H1 (cell line): Measurements from ENCODE around the gene NTN1. TPM values are rescaled to one million over a fixed set of nuclear protein-coding genes. Genes with fewer than 3 reads are reported as not detected.

Experiments used
- CTCF ChIA-PET: fragments of 300-600 bp; sonication (Branson Sonifier 250); formaldehyde crosslinking; loops from one replicate; lab custom pipeline; 2021; ENCODE audit not compliant: partially characterized antibody; lab: Charles Lee
- POLR2A ChIA-PET: fragments of 300-600 bp; sonication (Branson Sonifier 250); formaldehyde crosslinking; loops from one replicate; lab custom pipeline; 2021; ENCODE audit warnings: inconsistent platforms; ENCODE audit not compliant: partially characterized antibody; lab: Charles Lee
- DNase-seq, 2 experiments: peaks; one replicate each; pipeline versions ENCODE4 v3.0.0 to v3.0.0-alpha.2; 2010 to 2022; ENCODE audit warnings: low spot score in 2 of 2, low read depth in 1 of 2, mixed read lengths in 1 of 2
- FAIRE-seq: peaks from 2 replicates; lab custom pipeline; 2011; peaks lifted over from hg19 to GRCh38; lab: Jason Lieb, UNC
- H2AFZ ChIP-seq: 2 replicates; pipeline ENCODE4 v1.8.1; 2012; ENCODE audit warnings: low read length, inconsistent platforms
- H2AK5ac ChIP-seq: 2 replicates; pipeline ENCODE4 v1.6.1; 2013; ENCODE audit warnings: low read depth, low read length
- H2BK120ac ChIP-seq: replicated peaks from 2 replicates; pipeline ENCODE3; 2013; ENCODE audit warnings: low read depth, low read length, inconsistent platforms
- H2BK12ac ChIP-seq: 2 replicates; pipeline ENCODE4 v1.6.1; 2013; ENCODE audit warnings: low read depth, low read length
- H2BK15ac ChIP-seq: 2 replicates; pipeline ENCODE4 v1.6.1; 2013; ENCODE audit warnings: low read length
- H2BK20ac ChIP-seq: 2 replicates; pipeline ENCODE4 v1.6.1; 2013; ENCODE audit warnings: low read length
- H2BK5ac ChIP-seq: 2 replicates; pipeline ENCODE4 v1.6.1; 2013; ENCODE audit warnings: low read depth, low read length
- H3K14ac ChIP-seq: 2 replicates; pipeline ENCODE4 v1.6.1; 2013; ENCODE audit warnings: inconsistent platforms; ENCODE audit not compliant: insufficient read length
- H3K18ac ChIP-seq: 2 replicates; pipeline ENCODE4 v1.6.1; 2013; ENCODE audit warnings: low read length; ENCODE audit errors: extremely low read depth
- H3K23ac ChIP-seq: 2 replicates; pipeline ENCODE4 v1.6.1; 2013; ENCODE audit warnings: inconsistent platforms; ENCODE audit not compliant: insufficient read length
- H3K23me2 ChIP-seq: 2 replicates; pipeline ENCODE4 v1.6.1; 2013; ENCODE audit warnings: low read depth, low read length
- H3K27ac ChIP-seq: 2 replicates; pipeline ENCODE4 v1.6.1; 2011; ENCODE audit warnings: low read depth, low read length, inconsistent platforms
- H3K27me3 ChIP-seq, 4 experiments: replicated peaks in 1 of 4; 1 replicate in 1 of 4; 2 replicates in 3 of 4; pipeline versions ENCODE4 v1.6.1 to v1.8.1; 2011 to 2013; ENCODE audit warnings: low read length in 3 of 4, mild to moderate bottlenecking in 3 of 4, inconsistent platforms in 2 of 4, mixed read lengths in 2 of 4, moderate library complexity in 1 of 4; ENCODE audit not compliant: control insufficient read depth in 3 of 4, insufficient read depth in 3 of 4; ENCODE audit errors: extremely low read depth in 1 of 4
- H3K36me3 ChIP-seq, 4 experiments: 2 replicates each; pipeline versions ENCODE4 v1.6.1 to v1.8.1; 2011 to 2013; ENCODE audit warnings: mild to moderate bottlenecking in 4 of 4, low read length in 3 of 4, moderate library complexity in 2 of 4, control low read depth in 1 of 4, inconsistent platforms in 1 of 4; ENCODE audit not compliant: insufficient read depth in 4 of 4, control insufficient read depth in 2 of 4
- H3K4ac ChIP-seq: replicated peaks from 2 replicates; pipeline ENCODE3; 2013; ENCODE audit warnings: low read length, low read depth, mixed read lengths, inconsistent platforms; ENCODE audit not compliant: insufficient read length
- H3K4me1 ChIP-seq, 4 experiments: replicated peaks in 1 of 4; 1 replicate in 1 of 4; 2 replicates in 3 of 4; pipeline versions ENCODE4 v1.6.1 to v1.8.1; 2011 to 2013; ENCODE audit warnings: low read length in 3 of 4, inconsistent platforms in 2 of 4, mixed read lengths in 1 of 4; ENCODE audit not compliant: insufficient read depth in 4 of 4, control insufficient read depth in 3 of 4
- H3K4me2 ChIP-seq, 2 experiments: 2 replicates each; pipeline versions ENCODE4 v1.6.1 to v1.8.1; 2011 to 2013; ENCODE audit warnings: low read depth in 2 of 2, low read length in 2 of 2, control low read depth in 1 of 2, inconsistent platforms in 1 of 2, mild to moderate bottlenecking in 1 of 2; ENCODE audit not compliant: insufficient read depth in 1 of 2
- H3K4me3 ChIP-seq, 4 experiments: fragments of 200-600, 300-600 bp in 1 of 4; sonication (generic), shearing (Covaris generic), sonication (Bioruptor Twin) in 1 of 4; 2 replicates each; pipeline versions ENCODE4 v1.5.1 to v1.8.1; 2011 to 2016; ENCODE audit warnings: low read length in 4 of 4, low read depth in 3 of 4, control low read depth in 2 of 4, inconsistent platforms in 2 of 4, mild to moderate bottlenecking in 2 of 4, mixed read lengths in 1 of 4, moderate library complexity in 1 of 4; ENCODE audit not compliant: insufficient read depth in 2 of 4; ENCODE audit errors: extremely low read depth in 1 of 4
- H3K56ac ChIP-seq: replicated peaks from 2 replicates; pipeline ENCODE3; 2013; ENCODE audit warnings: low read depth, mild to moderate bottlenecking, mixed read lengths, low read length, inconsistent platforms; ENCODE audit not compliant: insufficient read length
- H3K79me1 ChIP-seq: 2 replicates; pipeline ENCODE4 v1.6.1; 2013; ENCODE audit warnings: low read depth, low read length, control low read depth
- H3K79me2 ChIP-seq, 2 experiments: 2 replicates each; pipeline versions ENCODE4 v1.6.1 to v1.8.1; 2012 to 2013; ENCODE audit warnings: low read length in 2 of 2, mild to moderate bottlenecking in 2 of 2, inconsistent platforms in 1 of 2; ENCODE audit not compliant: insufficient read depth in 2 of 2, control insufficient read depth in 1 of 2
- H3K9ac ChIP-seq, 4 experiments: replicated peaks in 1 of 4; 1 replicate in 1 of 4; 2 replicates in 3 of 4; pipeline versions ENCODE4 v1.6.1 to v1.8.1; 2011 to 2013; ENCODE audit warnings: low read depth in 3 of 4, low read length in 3 of 4, control low read depth in 2 of 4, mild to moderate bottlenecking in 2 of 4, moderate library complexity in 2 of 4, inconsistent platforms in 1 of 4; ENCODE audit errors: extremely low read depth in 1 of 4
- H3K9me3 ChIP-seq, 2 experiments: 2 replicates each; pipeline versions ENCODE4 v1.6.1 to v1.8.1; 2012 to 2013; ENCODE audit warnings: mild to moderate bottlenecking in 2 of 2, moderate library complexity in 2 of 2, control low read depth in 1 of 2, inconsistent platforms in 1 of 2, low read depth in 1 of 2, low read length in 1 of 2, mixed read lengths in 1 of 2; ENCODE audit not compliant: insufficient read depth in 2 of 2
- H4K20me1 ChIP-seq, 2 experiments: replicated peaks in 1 of 2; 2 replicates each; pipeline versions ENCODE3 to v1.8.1; 2011 to 2013; ENCODE audit warnings: inconsistent platforms in 2 of 2, low read length in 2 of 2, mild to moderate bottlenecking in 1 of 2; ENCODE audit not compliant: insufficient read depth in 2 of 2, control insufficient read depth in 1 of 2
- H4K5ac ChIP-seq: 2 replicates; pipeline ENCODE4 v1.6.1; 2013; ENCODE audit warnings: low read length, low read depth, mixed read lengths, inconsistent platforms; ENCODE audit not compliant: insufficient read length
- H4K8ac ChIP-seq: 2 replicates; pipeline ENCODE4 v1.8.0; 2013; ENCODE audit warnings: mild to moderate bottlenecking, moderate library complexity, low read length, inconsistent platforms; ENCODE audit not compliant: insufficient read depth; ENCODE audit errors: extremely low read depth
- H4K91ac ChIP-seq: replicated peaks from 2 replicates; pipeline ENCODE3; 2013; ENCODE audit warnings: low read length, mixed read lengths, inconsistent platforms; ENCODE audit not compliant: insufficient read length
- ASH2L ChIP-seq: fragments of 200-600, 300-600 bp; sonication (generic); IDR thresholded peaks from one replicate; pipeline ENCODE4 v1.7.1; 2017; ENCODE audit warnings: low read length
- CBX5 ChIP-seq: fragments of 300-800, 300-1000 bp; sonication (generic); IDR thresholded peaks from 2 replicates; pipeline ENCODE4 v1.7.1; 2016; ENCODE audit warnings: antibody characterized with exemption, low read length, low read depth
- CHD2 ChIP-seq: IDR thresholded peaks from 2 replicates; pipeline ENCODE4 v1.6.1; 2012; ENCODE audit warnings: low read length, improper control_type of control experiment
- CTBP2 ChIP-seq: IDR thresholded peaks from 2 replicates; pipeline ENCODE4 v1.7.0; 2011; ENCODE audit warnings: borderline replicate concordance, mild to moderate bottlenecking, moderate library complexity, mixed read lengths, low read length; ENCODE audit not compliant: insufficient read depth, insufficient read length
- HDAC6 ChIP-seq: IDR thresholded peaks from one replicate; pipeline ENCODE4 v1.7.1; 2012; ENCODE audit warnings: low read depth, mild to moderate bottlenecking, inconsistent platforms, low read length, moderate library complexity
- NANOG ChIP-seq: IDR thresholded peaks from 2 replicates; pipeline ENCODE4 v1.6.1; 2011; ENCODE audit warnings: low read length, low read depth, mild to moderate bottlenecking, inconsistent platforms; ENCODE audit not compliant: insufficient read depth, poor library complexity, severe bottlenecking
- NRF1 ChIP-seq: IDR thresholded peaks from 2 replicates; pipeline ENCODE4 v1.6.1; 2011; ENCODE audit warnings: mild to moderate bottlenecking, low read depth, low read length, improper control_type of control experiment
- POU5F1 ChIP-seq: IDR thresholded peaks from 2 replicates; pipeline ENCODE4 v1.6.1; 2011; ENCODE audit warnings: low read depth, mild to moderate bottlenecking, low read length, moderate library complexity
- RAD21 ChIP-seq, 2 experiments: IDR thresholded peaks in 1 of 2; conservative IDR thresholded peaks in 1 of 2; 2 replicates each; pipeline ENCODE4 v1.6.1; 2011; ENCODE audit warnings: low read depth in 2 of 2, low read length in 2 of 2, improper control_type of control experiment in 1 of 2, inconsistent platforms in 1 of 2, mild to moderate bottlenecking in 1 of 2, moderate library complexity in 1 of 2
- RBBP5 ChIP-seq: IDR thresholded peaks from 2 replicates; pipeline ENCODE4 v1.7.1; 2012; ENCODE audit warnings: low read depth, mild to moderate bottlenecking, inconsistent platforms, low read length, moderate library complexity, borderline replicate concordance
- SAP30 ChIP-seq: fragments of 300-600 bp; sonication (generic); IDR thresholded peaks from 2 replicates; pipeline ENCODE4 v1.7.1; 2012; ENCODE audit warnings: low read length, moderate library complexity, mild to moderate bottlenecking, inconsistent platforms; ENCODE audit not compliant: insufficient read depth, insufficient replicate concordance
- SIN3A ChIP-seq, 2 experiments: IDR thresholded peaks in 1 of 2; conservative IDR thresholded peaks in 1 of 2; 2 replicates each; pipeline ENCODE4 v1.6.1; 2011 to 2012; ENCODE audit warnings: low read length in 2 of 2, improper control_type of control experiment in 1 of 2, low read depth in 1 of 2, mild to moderate bottlenecking in 1 of 2
- SP1 ChIP-seq: IDR thresholded peaks from 2 replicates; pipeline ENCODE4 v1.6.1; 2011; ENCODE audit warnings: low read depth, low read length
- WGBS, 2 experiments: shearing (Covaris generic) in 1 of 2; methylation state at CpG; one replicate each; pipeline versions ENCODE4 v1.1.6 to v1.1.7; 2013 to 2015; ENCODE audit warnings: low lambda C conversion rate in 2 of 2, mixed read lengths in 2 of 2, inconsistent platforms in 1 of 2, low coverage in 1 of 2, missing lambda C conversion rate in 1 of 2; ENCODE audit not compliant: insufficient replicate concordance in 2 of 2, insufficient coverage in 1 of 2, insufficient read length in 1 of 2; ENCODE audit errors: extremely low coverage in 1 of 2, missing lambda C conversion rate in 1 of 2; 5-methylcytosine and 5-hydroxymethylcytosine counted together
- polyA plus RNA-seq, 7 experiments: library from polyadenylated mRNA; depleted of rRNA in 3 of 7; stranded (reverse) in 5 of 7; unstranded in 2 of 7; fragments of >200 nt in 5 of 7; fragments of 200-250 nt in 2 of 7; gene quantifications; 1 replicate in 5 of 7; 2 replicates in 1 of 7; 4 replicates in 1 of 7; pipeline versions ENCODE4 v1.2.1 to v1.2.3, GENCODE V29; 2011 to 2013; ENCODE audit warnings: missing spikeins in 2 of 7, mixed read lengths in 2 of 7
- total RNA-seq: library from RNA; stranded (reverse); fragmentation: NEBNext Ultra II Directional; extraction: Animal tissue kit (Norgen Biotek cat#: 25700); gene quantifications from 2 replicates; pipeline ENCODE4 v1.2.1, GENCODE V29; 2021

Gene NTN1
- total and polyA plus RNA-seq, 2 of the 8 experiments (the other 6 are each of a cell fraction or from before 2014, with no cell fraction given) = 2.0 to 2.3 TPM

DNA sequence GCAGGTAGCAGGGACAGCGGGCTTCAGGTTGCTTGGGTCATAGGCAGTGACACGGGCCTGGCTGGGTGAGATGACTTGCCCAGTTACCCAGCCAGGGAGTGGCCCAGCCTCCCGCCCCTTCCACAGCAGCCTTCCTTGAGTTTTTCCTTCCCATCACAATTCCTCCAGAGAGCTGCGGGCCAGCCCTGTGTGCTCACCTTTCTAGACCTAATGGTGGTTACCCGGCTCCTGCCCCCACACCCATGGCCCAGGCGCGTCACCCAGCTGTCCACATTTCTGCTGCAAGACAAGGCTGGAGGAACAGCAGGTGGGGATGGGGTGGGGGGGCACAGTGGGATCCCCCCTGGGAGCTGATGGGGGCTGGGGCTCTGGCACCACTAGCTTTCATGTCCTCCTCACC, 203.2 kb downstream of the NTN1 start:
- Histone ChIP-seq H3K9ac (no peak overlapping the region), H4K91ac (no peak overlapping the region), H3K23me2 (peaks cover 12% of the 10 kb centered on the region), H3K56ac (no peak overlapping the region), H2BK15ac (no peak overlapping the region; the same call in 1 of the 2 replicates), H2BK5ac (no peak overlapping the region), H3K4me1 (peaks cover 0 to 28% (median 14%) of the 10 kb centered on the region in 4 experiments; a peak in 6 of 7 replicates), H3K14ac (no peak overlapping the region), H2AK5ac (no peak overlapping the region), H3K9me3 (no peaks in the 10 kb centered on the region), H4K20me1 (peaks cover 0 to 15% of the 10 kb centered on the region in 2 experiments), H4K5ac (no peak overlapping the region), H3K4me2 (no peak overlapping the region), H3K23ac (no peak overlapping the region), H3K27me3 (peaks cover 0 to 2% (median 0%) of the 10 kb centered on the region in 4 experiments; a peak in 2 of 7 replicates), H2AFZ (no peak overlapping the region), H4K8ac (no peak overlapping the region), H2BK12ac (0 out of 2 replicates have a peak overlapping the region, but pooled peaks have one; percentile 27), H3K4me3 (no peak overlapping the region), H2BK120ac (no peak overlapping the region), H3K27ac (no peak overlapping the region), H3K79me1 (no peaks in the 10 kb centered on the region), H3K18ac (peak overlapping the region; percentile 71), H3K79me2 (no peaks in the 10 kb centered on the region), H3K36me3 (peaks cover 0 to 6% (median 0%) of the 10 kb centered on the region in 4 experiments; a peak in 1 of 8 replicates), H2BK20ac (0 out of 2 replicates have a peak overlapping the region, but pooled peaks have one; percentile 32), H3K4ac (no peak overlapping the region)
- POLR2A ChIA-PET = interaction anchor here (1.0 to 1.3 kb wide), 3 partner anchors 16 to 56 kb away, joined by 3 to 4 read pairs (median 3); no protein-coding TSS in a partner anchor
- 93% methylated on average over 7 of the region's 7 CpGs; no CpG with 5 or more reads in 1 of the 2 experiments for WGBS, 2 experiments
- CTCF ChIA-PET = interaction anchor here (0.6 to 2.9 kb wide), 12 partner anchors 8 to 439 kb away, joined by 3 to 9 read pairs (median 4); no protein-coding TSS in a partner anchor
- FAIRE-seq (no peak), DNase-seq (no peak)
- TF ChIP-seq ASH2L (no peak), SIN3A (conservative IDR thresholded peaks at IDR 0.05 in 1 of 2, IDR thresholded peaks at IDR 0.05 in 1 of 2; ENCODE audit: low read depth in 1 of 2, low read length in 2 of 2) (no peak), SAP30 (no peak), NANOG (no peak), RBBP5 (no peak), HDAC6 (no peak), CHD2 (no peak), CTBP2 (no peak), RAD21 (IDR thresholded peaks at IDR 0.05 in 1 of 2, conservative IDR thresholded peaks at IDR 0.05 in 1 of 2; ENCODE audit: low read depth in 2 of 2, low read length in 2 of 2) (no peak), SP1 (no peak), POU5F1 (no peak), CBX5 (no peak), NRF1 (no peak)
